Measurements from ENCODE around the gene CC2D2B. TPM values are rescaled to one million over a fixed set of nuclear protein-coding genes. Genes with fewer than 3 reads are reported as not detected.

CC2D2B gene
- total and polyA plus RNA-seq, 2 of the 13 experiments (the other 11 are each of a cell fraction or from before 2014, with no cell fraction given) = 0.20 TPM; not detected in 1

GRCh38 chr10:96043033-96043892, 135.5 kb downstream of the CC2D2B start, which contains the start of gene CCNJ (continued):
- TF ChIP-seq SP5 (CRISPR knock-in tag; IDR thresholded peaks at IDR 0.05; ENCODE audit: borderline replicate concordance, low read depth) (no peak), ZKSCAN5 (CRISPR knock-in tag; IDR thresholded peaks at IDR 0.05) (no peak), ZMAT3 (CRISPR knock-in tag; conservative IDR thresholded peaks at IDR 0.05) (peak; percentile 93), AKAP8 (CRISPR knock-in tag; IDR thresholded peaks at IDR 0.05) (no peak), PAX8 (CRISPR knock-in tag; IDR thresholded peaks at IDR 0.05; ENCODE audit: borderline replicate concordance) (peak; percentile 93; the same call in 1 of the 2 replicates), ZBTB42 (CRISPR knock-in tag; IDR thresholded peaks at IDR 0.05) (no peak; the same call in 1 of the 2 replicates), ZNF256 (CRISPR knock-in tag; conservative IDR thresholded peaks at IDR 0.05) (peak; percentile 64; the same call in 1 of the 2 replicates), GLI4 (CRISPR knock-in tag; IDR thresholded peaks at IDR 0.05; ENCODE audit: borderline replicate concordance) (peak; percentile 28; the same call in 1 of the 2 replicates), AKNA (CRISPR knock-in tag; IDR thresholded peaks at IDR 0.05; ENCODE audit: borderline replicate concordance) (no peak; the same call in 1 of the 2 replicates), KLF11 (CRISPR knock-in tag; IDR thresholded peaks at IDR 0.05) (no peak), ZNF414 (CRISPR knock-in tag; IDR thresholded peaks at IDR 0.05) (no peak), ZFY (CRISPR knock-in tag; IDR thresholded peaks at IDR 0.05) (peak; percentile 96), NFE2 (CRISPR knock-in tag; IDR thresholded peaks at IDR 0.05) (no peak), POLR2G (IDR thresholded peaks at IDR 0.05; ENCODE audit: low read depth, low read length) (peak; percentile 93), ARID5B (CRISPR knock-in tag; IDR thresholded peaks at IDR 0.05) (no peak; the same call in 1 of the 2 replicates), ZNF34 (CRISPR knock-in tag; IDR thresholded peaks at IDR 0.05; ENCODE audit: borderline replicate concordance) (no peak), ZNF580 (CRISPR knock-in tag; IDR thresholded peaks at IDR 0.05; ENCODE audit: borderline replicate concordance, low read depth) (no peak; the same call in 1 of the 2 replicates), EEA1 (CRISPR knock-in tag; IDR thresholded peaks at IDR 0.05; ENCODE audit: borderline replicate concordance) (peak; percentile 91; the same call in 1 of the 2 replicates)
